Measurements from ENCODE around the gene MINDY1. TPM values are rescaled to one million over a fixed set of nuclear protein-coding genes. Genes with fewer than 3 reads are reported as not detected.

Gene MINDY1
- total and polyA plus RNA-seq, 12 donors: 6.0 to 37.5 (median 22.3) TPM

- TF ChIP-seq POLR2A (IDR thresholded peaks at IDR 0.05) (no peak), CTCF (IDR thresholded peaks at IDR 0.05) (no peak)
- peak overlapping the region; percentile 87 to 98 (median 94) for H3K27ac ChIP-seq
- 38 to 57% (median 52%) methylated on average over 4 of the region's 4 CpGs for WGBS, 4 donors
- intact Hi-C loops (cut with DNase I): no loop called here
- peaks cover 53 to 58% of the 10 kb centered on the region in 2 donors for H3K4me1 ChIP-seq (replicated peaks in 1 of 2)
- peak overlapping the region in 1 of 4 donors; percentile 100 for H3K4me3 ChIP-seq
- no peaks in the 10 kb centered on the region for H3K9me3 ChIP-seq (replicated peaks in 1 of 3)
- H3K36me3 ChIP-seq (replicated peaks in 1 of 2): peaks cover 0 to 17% of the 10 kb centered on the region in 2 donors
- H3K27me3 ChIP-seq: no peaks in the 10 kb centered on the region
- peak in 3 of 7 donors; percentile 38 to 70 (median 43) for DNase-seq
These were observed 34.2 kb downstream of the MINDY1 start for GRCh38 chr1:150972417-150972940.

GRCh38 chr1:150971583-150972416, 34.9 kb downstream of the MINDY1 start:
- Histone ChIP-seq H3K27ac (peak overlapping the region; percentile 87 to 98 (median 94)), H3K4me1 (replicated peaks in 1 of 2) (peaks cover 46 to 52% of the 10 kb centered on the region in 2 donors), H3K27me3 (no peaks in the 10 kb centered on the region), H3K4me3 (peak overlapping the region in 1 of 4 donors; percentile 100), H3K36me3 (replicated peaks in 1 of 2) (peaks cover 0 to 24% of the 10 kb centered on the region in 2 donors), H3K9me3 (replicated peaks in 1 of 3) (no peaks in the 10 kb centered on the region)
- intact Hi-C loops (cut with DNase I): no loop called here
- DNase-seq: peak; percentile 43 to 74 (median 62)
- peak in 4 of 6 experiments; percentile 21 to 36 (median 28) for TF ChIP-seq CTCF (IDR thresholded peaks at IDR 0.05)
- peak in 1 of 2 donors; percentile 1 for TF ChIP-seq POLR2A (IDR thresholded peaks at IDR 0.05)
- WGBS, 4 donors: 36 to 53% (median 45%) methylated on average over 3 to 6 of the region's 6 CpGs

- H3K4me3 ChIP-seq: peak overlapping the region in 1 of 4 donors; percentile 100
- TF ChIP-seq POLR2A (IDR thresholded peaks at IDR 0.05): peak in 1 of 2 donors; percentile 83
- no peak for TF ChIP-seq CTCF (IDR thresholded peaks at IDR 0.05)
- intact Hi-C loops (cut with DNase I): no loop called here
- peaks cover 0 to 32% of the 10 kb centered on the region in 2 donors for H3K36me3 ChIP-seq (replicated peaks in 1 of 2)
- 21 to 33% (median 25%) methylated on average over 10 to 11 of the region's 11 CpGs for WGBS, 4 donors
- peak overlapping the region; percentile 87 to 98 (median 94) for H3K27ac ChIP-seq
- no peaks in the 10 kb centered on the region for H3K9me3 ChIP-seq (replicated peaks in 1 of 3)
- H3K4me1 ChIP-seq (replicated peaks in 1 of 2): peaks cover 41 to 47% of the 10 kb centered on the region in 2 donors
- peak; percentile 90 to 97 (median 97) for DNase-seq
- H3K27me3 ChIP-seq: no peaks in the 10 kb centered on the region
These were observed 35.7 kb downstream of the MINDY1 start for GRCh38 chr1:150970808-150971582.

GRCh38 chr1:150969626-150970025, 37.1 kb downstream of the MINDY1 start:
- intact Hi-C loops (cut with DNase I): no loop called here

More at GRCh38 chr1:150969626-150970025, 37.1 kb downstream of the MINDY1 start:
- peak in 1 of 7 donors; percentile 8 for DNase-seq
- peaks cover 41 to 42% of the 10 kb centered on the region in 2 donors for H3K4me1 ChIP-seq (replicated peaks in 1 of 2)
- peak overlapping the region in 2 of 5 donors; percentile 60 to 94 for H3K27ac ChIP-seq
- H3K27me3 ChIP-seq: no peaks in the 10 kb centered on the region
- no peaks in the 10 kb centered on the region for H3K9me3 ChIP-seq (replicated peaks in 1 of 3)
- WGBS, 4 donors: 75 to 92% (median 79%) methylated on average over 2 to 3 of the region's 3 CpGs
- no peak overlapping the region for H3K4me3 ChIP-seq
- TF ChIP-seq POLR2A (IDR thresholded peaks at IDR 0.05) (no peak), CTCF (IDR thresholded peaks at IDR 0.05) (no peak)
- H3K36me3 ChIP-seq (replicated peaks in 1 of 2): peaks cover 0 to 46% of the 10 kb centered on the region in 2 donors

All from adrenal gland (tissue), 12 donors.